ENCODE data around the gene S1PR4. TPM values are rescaled to one million over a fixed set of nuclear protein-coding genes. Genes with fewer than 3 reads are reported as not detected.

Gene S1PR4
- total and polyA plus RNA-seq, 2 of the 13 experiments (the other 11 are each of a cell fraction or from before 2014, with no cell fraction given) = 0.07 to 0.09 TPM

DNA sequence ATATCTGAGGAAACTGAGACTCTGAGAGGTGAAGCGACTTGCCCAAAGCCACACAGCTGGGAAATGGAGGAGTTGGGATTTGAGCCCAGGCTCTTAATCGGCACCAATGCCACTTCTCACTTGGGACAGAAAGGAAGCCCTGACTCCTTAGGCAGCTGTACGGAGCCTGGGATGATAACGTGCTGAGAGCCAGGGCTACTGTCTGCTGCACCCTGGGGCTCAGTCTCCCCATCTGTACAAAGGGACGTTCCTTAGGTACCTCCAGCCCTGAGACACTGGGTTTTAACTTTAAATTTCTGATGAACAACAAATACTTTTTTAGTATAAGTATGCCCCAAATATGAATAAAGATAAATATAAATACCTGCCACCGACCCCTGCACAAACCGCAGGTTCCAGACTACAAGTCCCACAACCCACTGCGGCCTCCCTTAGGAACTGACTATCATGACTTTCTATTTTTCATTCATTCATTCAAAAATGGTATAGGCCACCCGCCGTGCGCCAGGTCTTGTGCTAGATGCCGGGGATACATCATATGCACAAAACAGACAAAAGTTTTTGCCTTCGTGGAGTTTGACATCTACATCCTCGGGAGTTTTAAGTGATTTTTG is 6.4 kb downstream of the S1PR4 start:
- ChIA-PET CTCF (ENCODE audit: low intra/inter-chr PET ratio, low total read pairs) (no interaction called here), POLR2A (interaction anchor here (1.5 kb wide), 1 partner anchor 13 kb away, joined by 3 read pairs; no protein-coding TSS in a partner anchor)
- no peak for DNase-seq (ENCODE audit: low spot score)
- Histone ChIP-seq H3K27ac (ENCODE audit: extremely low read length, insufficient read depth, low read length) (peak overlapping the region; percentile 71), H3K27me3 (ENCODE audit: control insufficient read depth in 1 of 2, insufficient read depth in 2 of 2, low read length in 2 of 2) (no peaks in the 10 kb centered on the region), H3K4me3 (replicated peaks in 1 of 3; ENCODE audit: insufficient read depth in 1 of 3, low read depth in 2 of 3, low read length in 3 of 3) (peak overlapping the region; percentile 61 to 98 (median 93)), H3K9me3 (ENCODE audit: low read length) (no peaks in the 10 kb centered on the region), H3K4me1 (ENCODE audit: insufficient read depth, low read length) (peaks cover 32% of the 10 kb centered on the region), H3K36me3 (replicated peaks in 1 of 2; ENCODE audit: control insufficient read depth in 1 of 2, insufficient read depth in 2 of 2, low read length in 2 of 2) (peaks cover 2 to 6% of the 10 kb centered on the region in 2 experiments; a peak in 3 of 5 replicates), H3K79me2 (ENCODE audit: insufficient read depth, low read length) (peaks cover 39% of the 10 kb centered on the region), H3K4me2 (ENCODE audit: low read depth, low read length) (peak overlapping the region; percentile 95), H4K20me1 (ENCODE audit: insufficient read depth, low read length) (peaks cover 7% of the 10 kb centered on the region; the same call in 1 of the 2 replicates), H2AFZ (ENCODE audit: low read length) (peak overlapping the region; percentile 96), H3K9ac (ENCODE audit: insufficient read depth, low read depth, low read length) (peak overlapping the region; percentile 88)
- in situ Hi-C loops (cut with HindIII; ENCODE audit: extremely low pct_ligation_motif_present, low pct_unique_long_range_greater_than_20kb) (no loop called here), intact Hi-C loops (cut with micrococcal nuclease; ENCODE audit: unreplicated experiment) (no loop called here)
- peak; percentile 68 for ATAC-seq
- 7% methylated on average over 14 of the region's 14 CpGs for WGBS (ENCODE audit: low lambda C conversion rate)
- FAIRE-seq = no peak
- BruUV-seq (replicated peaks) = no TSS peak
- TF ChIP-seq ZNF264 (CRISPR knock-in tag; IDR thresholded peaks at IDR 0.05) = no peak
- TF ChIP-seq ZNF607 (CRISPR knock-in tag; IDR thresholded peaks at IDR 0.05; ENCODE audit: borderline replicate concordance) = no peak
- TF ChIP-seq ZNF333 (CRISPR knock-in tag; IDR thresholded peaks at IDR 0.05; ENCODE audit: borderline replicate concordance) = no peak
- no peak for TF ChIP-seq ZNF891 (CRISPR knock-in tag; IDR thresholded peaks at IDR 0.05)
- 0 out of 2 replicates have a peak, but pooled peaks have one; percentile 37 for TF ChIP-seq ZMYM2 (CRISPR knock-in tag; IDR thresholded peaks at IDR 0.05)
- peak; percentile 87; the same call in 1 of the 2 replicates for TF ChIP-seq HDAC1 (CRISPR knock-in tag; IDR thresholded peaks at IDR 0.05)
- no peak for TF ChIP-seq ADNP (CRISPR knock-in tag; IDR thresholded peaks at IDR 0.05)
- TF ChIP-seq, protein P1, sequence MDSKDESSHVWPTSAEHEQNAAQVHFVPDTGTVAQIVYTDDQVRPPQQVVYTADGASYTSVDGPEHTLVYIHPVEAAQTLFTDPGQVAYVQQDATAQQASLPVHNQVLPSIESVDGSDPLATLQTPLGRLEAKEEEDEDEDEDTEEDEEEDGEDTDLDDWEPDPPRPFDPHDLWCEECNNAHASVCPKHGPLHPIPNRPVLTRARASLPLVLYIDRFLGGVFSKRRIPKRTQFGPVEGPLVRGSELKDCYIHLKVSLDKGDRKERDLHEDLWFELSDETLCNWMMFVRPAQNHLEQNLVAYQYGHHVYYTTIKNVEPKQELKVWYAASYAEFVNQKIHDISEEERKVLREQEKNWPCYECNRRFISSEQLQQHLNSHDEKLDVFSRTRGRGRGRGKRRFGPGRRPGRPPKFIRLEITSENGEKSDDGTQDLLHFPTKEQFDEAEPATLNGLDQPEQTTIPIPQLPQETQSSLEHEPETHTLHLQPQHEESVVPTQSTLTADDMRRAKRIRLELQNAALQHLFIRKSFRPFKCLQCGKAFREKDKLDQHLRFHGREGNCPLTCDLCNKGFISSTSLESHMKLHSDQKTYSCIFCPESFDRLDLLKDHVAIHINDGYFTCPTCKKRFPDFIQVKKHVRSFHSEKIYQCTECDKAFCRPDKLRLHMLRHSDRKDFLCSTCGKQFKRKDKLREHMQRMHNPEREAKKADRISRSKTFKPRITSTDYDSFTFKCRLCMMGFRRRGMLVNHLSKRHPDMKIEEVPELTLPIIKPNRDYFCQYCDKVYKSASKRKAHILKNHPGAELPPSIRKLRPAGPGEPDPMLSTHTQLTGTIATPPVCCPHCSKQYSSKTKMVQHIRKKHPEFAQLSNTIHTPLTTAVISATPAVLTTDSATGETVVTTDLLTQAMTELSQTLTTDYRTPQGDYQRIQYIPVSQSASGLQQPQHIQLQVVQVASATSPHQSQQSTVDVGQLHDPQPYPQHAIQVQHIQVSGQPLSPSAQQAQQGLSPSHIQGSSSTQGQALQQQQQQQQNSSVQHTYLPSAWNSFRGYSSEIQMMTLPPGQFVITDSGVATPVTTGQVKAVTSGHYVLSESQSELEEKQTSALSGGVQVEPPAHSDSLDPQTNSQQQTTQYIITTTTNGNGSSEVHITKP (CRISPR knock-in tag; IDR thresholded peaks at IDR 0.05; ENCODE audit: low read depth) = peak; percentile 79
- TF ChIP-seq ZNF768 (CRISPR knock-in tag; IDR thresholded peaks at IDR 0.05) = peak; percentile 88
- no peak for TF ChIP-seq ZSCAN29 (CRISPR knock-in tag; conservative IDR thresholded peaks at IDR 0.05)
- TF ChIP-seq, protein P2, sequence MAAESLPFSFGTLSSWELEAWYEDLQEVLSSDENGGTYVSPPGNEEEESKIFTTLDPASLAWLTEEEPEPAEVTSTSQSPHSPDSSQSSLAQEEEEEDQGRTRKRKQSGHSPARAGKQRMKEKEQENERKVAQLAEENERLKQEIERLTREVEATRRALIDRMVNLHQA (CRISPR knock-in tag; IDR thresholded peaks at IDR 0.05) = no peak
- no peak for TF ChIP-seq RAD51 (IDR thresholded peaks at IDR 0.05; ENCODE audit: borderline replicate concordance)
- TF ChIP-seq TOPORS (CRISPR knock-in tag; IDR thresholded peaks at IDR 0.05) = 0 out of 2 replicates have a peak, but pooled peaks have one; percentile 2
- TF ChIP-seq REPIN1 (CRISPR knock-in tag; IDR thresholded peaks at IDR 0.05; ENCODE audit: borderline replicate concordance, low read depth) = peak; percentile 11; the same call in 1 of the 2 replicates
- TF ChIP-seq, protein P3, sequence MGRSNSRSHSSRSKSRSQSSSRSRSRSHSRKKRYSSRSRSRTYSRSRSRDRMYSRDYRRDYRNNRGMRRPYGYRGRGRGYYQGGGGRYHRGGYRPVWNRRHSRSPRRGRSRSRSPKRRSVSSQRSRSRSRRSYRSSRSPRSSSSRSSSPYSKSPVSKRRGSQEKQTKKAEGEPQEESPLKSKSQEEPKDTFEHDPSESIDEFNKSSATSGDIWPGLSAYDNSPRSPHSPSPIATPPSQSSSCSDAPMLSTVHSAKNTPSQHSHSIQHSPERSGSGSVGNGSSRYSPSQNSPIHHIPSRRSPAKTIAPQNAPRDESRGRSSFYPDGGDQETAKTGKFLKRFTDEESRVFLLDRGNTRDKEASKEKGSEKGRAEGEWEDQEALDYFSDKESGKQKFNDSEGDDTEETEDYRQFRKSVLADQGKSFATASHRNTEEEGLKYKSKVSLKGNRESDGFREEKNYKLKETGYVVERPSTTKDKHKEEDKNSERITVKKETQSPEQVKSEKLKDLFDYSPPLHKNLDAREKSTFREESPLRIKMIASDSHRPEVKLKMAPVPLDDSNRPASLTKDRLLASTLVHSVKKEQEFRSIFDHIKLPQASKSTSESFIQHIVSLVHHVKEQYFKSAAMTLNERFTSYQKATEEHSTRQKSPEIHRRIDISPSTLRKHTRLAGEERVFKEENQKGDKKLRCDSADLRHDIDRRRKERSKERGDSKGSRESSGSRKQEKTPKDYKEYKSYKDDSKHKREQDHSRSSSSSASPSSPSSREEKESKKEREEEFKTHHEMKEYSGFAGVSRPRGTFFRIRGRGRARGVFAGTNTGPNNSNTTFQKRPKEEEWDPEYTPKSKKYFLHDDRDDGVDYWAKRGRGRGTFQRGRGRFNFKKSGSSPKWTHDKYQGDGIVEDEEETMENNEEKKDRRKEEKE (IDR thresholded peaks at IDR 0.05) = no peak
- no peak for TF ChIP-seq FOXP1 (IDR thresholded peaks at IDR 0.05)
- no peak for TF ChIP-seq FOXP1 (CRISPR knock-in tag; IDR thresholded peaks at IDR 0.05)
- TF ChIP-seq, protein P4, sequence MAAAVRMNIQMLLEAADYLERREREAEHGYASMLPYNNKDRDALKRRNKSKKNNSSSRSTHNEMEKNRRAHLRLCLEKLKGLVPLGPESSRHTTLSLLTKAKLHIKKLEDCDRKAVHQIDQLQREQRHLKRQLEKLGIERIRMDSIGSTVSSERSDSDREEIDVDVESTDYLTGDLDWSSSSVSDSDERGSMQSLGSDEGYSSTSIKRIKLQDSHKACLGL (CRISPR knock-in tag; IDR thresholded peaks at IDR 0.05) = no peak
- no peak; the same call in 1 of the 2 replicates for TF ChIP-seq ZNF782 (CRISPR knock-in tag; IDR thresholded peaks at IDR 0.05; ENCODE audit: borderline replicate concordance)

Measured in HepG2 (cell line).